IPS-20b (cell line): ENCODE results near the gene HADHB.

Source experiments
- H3K27ac ChIP-seq: one replicate; pipeline ENCODE4 v1.5.1; 2013; ENCODE audit warnings: low read length
- H3K27me3 ChIP-seq: 2 replicates; pipeline ENCODE4 v1.6.1; 2013; ENCODE audit warnings: mild to moderate bottlenecking, low read length, inconsistent platforms; ENCODE audit not compliant: insufficient read depth
- H3K36me3 ChIP-seq: 2 replicates; pipeline ENCODE4 v1.6.1; 2013; ENCODE audit warnings: low read depth, mild to moderate bottlenecking, inconsistent platforms, low read length, moderate library complexity; ENCODE audit not compliant: insufficient read depth
- H3K4me1 ChIP-seq: 2 replicates; pipeline ENCODE4 v1.6.1; 2013; ENCODE audit warnings: mild to moderate bottlenecking, control low read depth, inconsistent platforms, low read length, moderate library complexity; ENCODE audit not compliant: insufficient read depth
- H3K4me3 ChIP-seq: 2 replicates; pipeline ENCODE4 v1.5.1; 2013; ENCODE audit warnings: mild to moderate bottlenecking, low read length, inconsistent platforms
- H3K9ac ChIP-seq: 2 replicates; pipeline ENCODE4 v1.6.1; 2013; ENCODE audit warnings: low read depth, mild to moderate bottlenecking, inconsistent platforms, low read length, moderate library complexity
- H3K9me3 ChIP-seq: 2 replicates; pipeline ENCODE4 v1.6.1; 2013; ENCODE audit warnings: mild to moderate bottlenecking, low read depth, low read length, inconsistent platforms; ENCODE audit not compliant: insufficient read depth

The HADHB gene

DNA sequence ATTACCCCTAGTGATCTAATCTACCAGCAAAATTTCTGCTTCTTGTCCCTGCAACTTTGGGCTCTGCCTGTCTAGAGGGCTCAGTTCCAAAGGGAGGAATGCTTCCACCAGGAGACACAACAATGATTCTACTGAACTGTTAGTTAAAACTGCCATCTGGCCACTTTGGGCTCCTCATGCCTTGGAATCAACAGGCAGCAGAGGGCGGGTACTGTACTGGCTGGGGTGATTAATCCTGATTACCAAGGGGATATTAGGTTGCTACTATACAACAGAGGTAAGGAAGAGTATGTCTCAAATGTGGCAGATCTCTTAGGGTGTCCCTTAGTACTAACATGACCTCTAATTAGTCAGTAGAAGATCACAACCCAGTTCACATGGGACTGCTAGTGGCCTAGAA, 21.7 kb upstream of the HADHB start:
- Histone ChIP-seq H3K9me3 (peaks cover 3% of the 10 kb centered on the region), H3K4me1 (no peaks in the 10 kb centered on the region), H3K9ac (no peak overlapping the region), H3K27me3 (no peaks in the 10 kb centered on the region), H3K36me3 (peaks cover 47% of the 10 kb centered on the region), H3K27ac (no peak overlapping the region), H3K4me3 (no peak overlapping the region)

DNA sequence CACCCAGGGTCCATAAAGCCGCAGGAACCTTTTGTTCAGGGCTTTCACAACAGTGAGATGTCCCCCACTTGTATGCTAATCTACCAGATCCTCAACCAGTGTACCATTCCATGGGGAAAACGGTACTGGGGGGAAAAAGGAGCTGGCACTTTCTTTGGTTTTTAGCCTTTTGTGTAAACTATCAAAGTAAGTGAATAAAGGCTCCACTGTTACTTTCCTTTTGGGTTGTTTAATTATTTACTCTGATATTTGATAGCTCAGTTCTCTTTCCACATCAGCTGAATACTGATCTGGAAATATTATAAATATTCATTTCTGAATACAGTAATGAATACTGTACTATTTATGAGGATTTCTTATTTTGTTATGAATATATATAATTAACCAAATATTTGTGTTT, 20.6 kb upstream of the HADHB start:
- Histone ChIP-seq H3K9ac (no peak overlapping the region), H3K27ac (no peak overlapping the region), H3K36me3 (peaks cover 56% of the 10 kb centered on the region), H3K9me3 (peaks cover 3% of the 10 kb centered on the region), H3K4me1 (no peaks in the 10 kb centered on the region), H3K4me3 (no peak overlapping the region), H3K27me3 (no peaks in the 10 kb centered on the region)

DNA sequence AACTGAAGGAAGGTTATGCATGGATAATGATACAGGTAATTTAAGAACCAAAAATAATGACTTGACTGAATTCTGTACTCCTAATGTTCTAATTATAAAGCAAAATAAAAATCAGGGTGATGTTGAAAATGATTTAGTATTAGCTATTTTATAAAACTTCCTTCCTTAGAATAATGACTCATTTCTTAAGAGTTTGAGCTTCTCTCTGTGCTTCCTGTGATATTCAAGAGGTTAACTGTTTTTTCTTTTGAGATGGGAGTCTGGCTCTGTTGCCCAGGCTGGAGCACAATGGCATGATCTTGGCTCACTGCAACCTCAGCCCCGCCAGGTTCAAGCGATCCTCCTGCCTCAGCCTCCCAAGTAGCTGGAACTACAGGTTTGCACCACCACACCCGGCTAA, 15.1 kb upstream of the HADHB start:
- H3K36me3 ChIP-seq = peaks cover 89% of the 10 kb centered on the region

DNA sequence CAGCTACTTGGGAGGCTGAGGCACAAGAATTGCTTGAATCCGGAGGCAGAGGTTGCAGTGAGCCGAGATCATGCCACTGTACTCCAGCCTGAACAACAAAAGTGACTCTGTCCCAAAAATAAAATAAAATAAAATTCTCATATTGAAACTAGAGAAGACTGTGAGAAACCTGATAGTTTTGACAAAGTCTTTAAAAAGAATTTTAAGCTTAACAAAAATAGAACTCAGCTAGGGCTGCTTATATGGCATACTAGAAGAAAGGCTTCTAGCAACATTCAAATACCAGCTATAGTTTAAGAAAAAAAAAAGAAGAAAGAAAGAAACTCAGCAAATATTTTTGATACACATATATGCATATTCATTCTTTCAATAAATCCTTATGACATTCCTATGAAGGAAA, 13.9 kb upstream of the HADHB start:
- no peaks in the 10 kb centered on the region for H3K4me1 ChIP-seq
- peaks cover 94% of the 10 kb centered on the region for H3K36me3 ChIP-seq
- H3K9ac ChIP-seq = no peak overlapping the region
- H3K27me3 ChIP-seq = no peaks in the 10 kb centered on the region
- H3K4me3 ChIP-seq = no peak overlapping the region
- H3K27ac ChIP-seq = no peak overlapping the region
- H3K9me3 ChIP-seq = peaks cover 3% of the 10 kb centered on the region

More for the DNA sequence above, 15.1 kb upstream of the HADHB start:
- H3K27ac ChIP-seq = no peak overlapping the region
- no peaks in the 10 kb centered on the region for H3K4me1 ChIP-seq
- H3K4me3 ChIP-seq = no peak overlapping the region
- no peak overlapping the region for H3K9ac ChIP-seq
- peaks cover 3% of the 10 kb centered on the region for H3K9me3 ChIP-seq
- no peaks in the 10 kb centered on the region for H3K27me3 ChIP-seq

DNA sequence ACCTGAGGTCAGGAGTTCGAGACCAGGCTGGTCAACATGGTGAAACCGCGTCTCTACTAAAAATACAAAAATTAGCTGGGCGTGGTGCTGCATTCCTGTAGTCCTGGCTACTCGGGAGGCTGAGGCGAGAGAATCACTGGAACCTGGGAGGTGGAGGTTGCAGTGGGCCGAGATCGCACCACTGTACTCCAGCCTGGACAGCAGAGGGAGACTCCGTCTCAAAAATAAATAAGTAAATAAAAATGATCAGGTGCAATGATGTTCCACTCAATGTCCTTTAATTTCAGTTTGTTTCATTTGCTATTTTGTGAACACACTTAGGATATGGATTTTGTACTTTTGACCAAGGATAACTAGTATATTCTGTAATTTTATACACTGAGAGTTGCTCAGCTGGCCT, 9.7 kb upstream of the HADHB start:
- no peak overlapping the region for H3K27ac ChIP-seq
- H3K27me3 ChIP-seq = no peaks in the 10 kb centered on the region
- H3K9me3 ChIP-seq = no peaks in the 10 kb centered on the region
- H3K36me3 ChIP-seq = peaks cover 81% of the 10 kb centered on the region
- no peaks in the 10 kb centered on the region for H3K4me1 ChIP-seq
- H3K9ac ChIP-seq = no peak overlapping the region
- no peak overlapping the region for H3K4me3 ChIP-seq

DNA sequence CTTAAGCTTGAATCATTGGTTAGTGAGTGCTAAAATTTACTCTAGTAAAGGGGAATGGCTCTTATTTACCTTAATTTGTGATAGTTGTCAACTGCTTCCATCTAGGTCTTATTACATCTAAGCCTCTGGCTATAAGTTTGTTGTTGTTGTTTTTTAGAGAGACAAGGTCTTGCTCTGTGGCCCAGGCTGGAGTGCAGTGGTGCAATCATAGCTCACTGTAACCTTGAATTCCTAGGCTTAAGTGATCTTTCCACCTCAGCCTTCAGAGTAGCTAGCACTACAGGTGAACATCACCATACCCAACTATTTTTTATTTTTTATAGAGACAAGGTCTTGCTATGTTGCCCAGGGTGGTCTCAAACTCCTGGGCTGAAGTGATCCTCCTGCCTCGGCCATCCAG, 6.9 kb upstream of the HADHB start:
- no peak overlapping the region for H3K27ac ChIP-seq
- no peak overlapping the region for H3K9ac ChIP-seq
- H3K4me3 ChIP-seq = no peak overlapping the region
- no peaks in the 10 kb centered on the region; the same call in 1 of the 2 replicates for H3K4me1 ChIP-seq
- no peaks in the 10 kb centered on the region for H3K27me3 ChIP-seq
- peaks cover 59% of the 10 kb centered on the region for H3K36me3 ChIP-seq
- no peaks in the 10 kb centered on the region for H3K9me3 ChIP-seq

DNA sequence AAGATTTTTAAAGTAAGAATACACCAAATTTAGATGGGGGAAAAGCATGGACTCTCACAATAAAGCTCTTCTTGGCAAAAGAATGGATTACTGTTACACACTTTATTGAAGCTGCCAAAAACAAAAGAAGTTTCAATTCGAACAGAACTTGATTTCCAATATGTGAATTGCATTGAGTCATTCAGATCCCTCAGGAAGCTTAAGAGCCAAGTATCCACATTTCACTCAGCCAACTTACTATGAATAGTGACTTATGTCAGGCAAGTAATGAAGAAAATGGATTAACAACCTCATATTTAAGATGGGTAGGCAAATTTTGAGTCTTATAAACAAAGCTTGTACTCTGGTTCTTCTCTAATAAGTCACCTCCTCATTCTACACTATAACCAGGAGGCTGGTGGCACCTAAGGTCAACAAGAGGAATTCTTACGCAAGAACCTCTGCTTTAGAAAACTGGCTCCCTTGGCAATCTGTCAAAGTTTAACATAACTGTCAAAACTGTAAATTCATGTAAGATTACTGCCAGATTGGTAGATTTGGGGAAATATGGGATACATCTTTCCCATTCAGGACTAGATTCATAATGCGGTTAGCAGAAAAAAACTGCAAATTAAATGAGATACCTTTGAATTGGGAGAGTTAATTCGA, 6.3 kb upstream of the HADHB start:
- Histone ChIP-seq H3K4me1 (no peaks in the 10 kb centered on the region; the same call in 1 of the 2 replicates), H3K36me3 (peaks cover 53% of the 10 kb centered on the region), H3K27me3 (no peaks in the 10 kb centered on the region), H3K27ac (no peak overlapping the region), H3K9ac (no peak overlapping the region), H3K9me3 (no peaks in the 10 kb centered on the region), H3K4me3 (no peak overlapping the region)

DNA sequence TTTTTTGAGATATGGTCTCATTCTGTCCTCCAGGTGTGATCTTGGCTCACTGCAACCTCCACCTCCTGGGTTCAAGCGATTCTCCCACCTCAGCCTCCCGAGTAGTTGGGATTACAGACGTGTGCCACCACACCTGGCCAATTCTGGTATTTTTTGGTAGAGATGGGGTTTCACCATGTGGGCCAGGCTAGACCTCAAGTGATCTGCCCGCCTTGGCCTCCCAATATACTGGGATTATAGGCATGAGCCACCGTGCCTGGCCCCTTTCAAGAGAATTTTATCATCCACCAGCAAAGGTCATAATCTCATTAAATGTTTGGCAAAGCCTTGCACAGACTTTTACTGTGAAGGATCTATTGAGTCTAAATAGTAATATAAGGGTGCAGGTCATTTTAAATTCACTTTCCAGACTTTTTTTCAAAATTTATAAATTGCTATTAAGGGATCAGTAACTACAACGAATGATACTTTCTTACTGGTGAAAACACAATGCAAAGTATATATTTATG, 2.8 kb upstream of the HADHB start:
- Histone ChIP-seq H3K4me1 (peaks cover 3% of the 10 kb centered on the region; the same call in 1 of the 2 replicates), H3K9me3 (no peaks in the 10 kb centered on the region), H3K36me3 (peaks cover 19% of the 10 kb centered on the region), H3K9ac (peak overlapping the region; percentile 79; the same call in 1 of the 2 replicates), H3K27me3 (no peaks in the 10 kb centered on the region), H3K27ac (no peak overlapping the region), H3K4me3 (peak overlapping the region; percentile 94; the same call in 1 of the 2 replicates)

DNA sequence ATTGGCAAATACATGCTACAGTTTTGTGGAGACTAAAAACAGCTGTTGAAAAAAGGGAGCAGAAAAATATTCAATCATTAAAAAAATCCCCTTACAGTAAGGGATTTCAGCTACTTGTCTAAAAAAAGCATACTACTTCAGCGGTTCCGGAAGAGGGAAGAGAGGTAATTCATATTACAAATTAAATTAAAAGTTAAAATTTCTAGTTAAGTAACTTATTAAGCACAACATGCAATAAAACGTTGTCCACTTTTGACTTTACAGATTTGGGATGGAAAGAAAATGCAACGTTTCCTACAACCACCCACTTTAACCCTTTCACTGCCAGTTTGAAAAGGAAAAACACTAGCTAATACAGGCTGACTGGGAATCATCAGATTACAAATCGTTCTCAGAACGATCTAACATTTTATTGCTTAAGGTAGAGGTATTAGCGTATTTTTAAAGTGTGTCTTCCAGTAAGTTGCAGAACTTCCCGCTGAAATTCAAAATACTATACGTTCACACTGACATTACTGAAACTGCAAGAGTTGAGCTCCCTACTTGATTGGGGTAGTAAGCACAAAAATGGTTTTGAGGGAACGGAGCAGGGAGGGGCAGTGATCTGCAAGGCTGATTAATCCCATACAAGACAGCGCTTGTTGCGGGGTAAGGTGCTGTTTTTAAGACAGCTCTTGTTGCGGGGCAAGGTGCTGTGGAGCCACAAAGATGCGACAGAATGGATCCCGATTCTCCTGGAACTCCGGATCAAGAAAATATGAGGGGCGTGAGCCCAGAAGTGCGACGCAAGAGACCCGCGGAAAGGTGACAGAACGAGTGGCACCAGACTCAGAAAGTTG, 1.1 kb upstream of the HADHB start:
- no peaks in the 10 kb centered on the region for H3K9me3 ChIP-seq
- peak overlapping the region; percentile 0 for H3K27ac ChIP-seq
- H3K36me3 ChIP-seq = peaks cover 2% of the 10 kb centered on the region; the same call in 1 of the 2 replicates
- no peaks in the 10 kb centered on the region for H3K27me3 ChIP-seq
- H3K9ac ChIP-seq = peak overlapping the region; percentile 79
- H3K4me3 ChIP-seq = peak overlapping the region; percentile 94
- peaks cover 3% of the 10 kb centered on the region; the same call in 1 of the 2 replicates for H3K4me1 ChIP-seq

DNA sequence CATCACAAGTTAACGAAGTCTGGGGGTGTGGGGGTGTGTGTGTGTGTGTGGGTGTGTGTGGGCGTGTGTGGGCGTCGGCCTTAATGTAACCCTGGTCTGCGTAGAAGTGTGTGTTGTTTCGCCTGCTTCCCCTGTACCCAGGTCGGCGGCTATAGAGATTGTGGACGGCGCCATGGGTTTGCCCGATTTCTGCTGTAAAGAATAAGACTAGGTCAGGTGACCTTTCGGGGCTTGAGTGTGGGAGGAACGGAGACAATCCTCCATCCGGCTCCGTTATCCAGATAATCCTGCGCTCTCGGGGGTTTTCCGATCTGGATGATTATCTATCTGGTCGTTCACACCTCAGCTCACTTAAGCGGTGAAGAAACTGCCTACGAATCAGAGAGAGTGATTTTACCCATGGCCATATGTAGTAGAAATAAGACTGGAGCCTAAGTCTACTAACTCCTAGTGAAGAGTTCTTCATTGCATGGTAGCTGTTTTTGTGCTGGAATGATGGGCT, 543 bp downstream of the HADHB start:
- H3K4me1 ChIP-seq = peaks cover 3% of the 10 kb centered on the region; the same call in 1 of the 2 replicates
- H3K9ac ChIP-seq = peak overlapping the region; percentile 79
- H3K9me3 ChIP-seq = no peaks in the 10 kb centered on the region
- no peak overlapping the region for H3K27ac ChIP-seq
- H3K36me3 ChIP-seq = no peaks in the 10 kb centered on the region
- no peaks in the 10 kb centered on the region for H3K27me3 ChIP-seq
- peak overlapping the region; percentile 94 for H3K4me3 ChIP-seq

DNA sequence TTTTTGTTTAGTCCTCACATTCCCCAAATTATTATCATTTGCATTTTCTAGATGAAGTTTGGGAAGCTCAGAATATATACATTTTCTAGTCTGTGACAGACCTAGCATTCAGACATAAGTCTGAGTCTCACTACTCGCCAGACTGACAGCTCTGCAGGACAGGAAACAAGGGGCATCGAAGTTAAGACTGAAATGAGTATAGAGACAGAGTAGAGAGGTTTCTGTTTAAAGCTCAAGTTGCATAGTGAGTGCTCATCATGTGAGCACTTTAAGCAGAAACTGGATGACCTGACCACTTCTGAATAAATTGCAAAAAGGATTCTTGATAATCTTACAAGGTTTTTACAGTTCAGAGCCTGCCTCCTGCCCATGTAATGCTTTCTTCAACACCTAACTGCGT, 1.1 kb downstream of the HADHB start:
- Histone ChIP-seq H3K27ac (no peak overlapping the region), H3K36me3 (no peaks in the 10 kb centered on the region), H3K4me3 (peak overlapping the region; percentile 94), H3K27me3 (no peaks in the 10 kb centered on the region), H3K9me3 (no peaks in the 10 kb centered on the region), H3K4me1 (peaks cover 3% of the 10 kb centered on the region; the same call in 1 of the 2 replicates), H3K9ac (peak overlapping the region; percentile 79; the same call in 1 of the 2 replicates)
